Measurements from ENCODE around the gene KRT17. TPM values are rescaled to one million over a fixed set of nuclear protein-coding genes. Genes with fewer than 3 reads are reported as not detected.

KRT17 gene
- total and polyA plus RNA-seq, 10 of the 15 experiments (the other 5 are each of a cell fraction or from before 2014, with no cell fraction given), result 0.47 to 30.0 (median 2.5) TPM

DNA sequence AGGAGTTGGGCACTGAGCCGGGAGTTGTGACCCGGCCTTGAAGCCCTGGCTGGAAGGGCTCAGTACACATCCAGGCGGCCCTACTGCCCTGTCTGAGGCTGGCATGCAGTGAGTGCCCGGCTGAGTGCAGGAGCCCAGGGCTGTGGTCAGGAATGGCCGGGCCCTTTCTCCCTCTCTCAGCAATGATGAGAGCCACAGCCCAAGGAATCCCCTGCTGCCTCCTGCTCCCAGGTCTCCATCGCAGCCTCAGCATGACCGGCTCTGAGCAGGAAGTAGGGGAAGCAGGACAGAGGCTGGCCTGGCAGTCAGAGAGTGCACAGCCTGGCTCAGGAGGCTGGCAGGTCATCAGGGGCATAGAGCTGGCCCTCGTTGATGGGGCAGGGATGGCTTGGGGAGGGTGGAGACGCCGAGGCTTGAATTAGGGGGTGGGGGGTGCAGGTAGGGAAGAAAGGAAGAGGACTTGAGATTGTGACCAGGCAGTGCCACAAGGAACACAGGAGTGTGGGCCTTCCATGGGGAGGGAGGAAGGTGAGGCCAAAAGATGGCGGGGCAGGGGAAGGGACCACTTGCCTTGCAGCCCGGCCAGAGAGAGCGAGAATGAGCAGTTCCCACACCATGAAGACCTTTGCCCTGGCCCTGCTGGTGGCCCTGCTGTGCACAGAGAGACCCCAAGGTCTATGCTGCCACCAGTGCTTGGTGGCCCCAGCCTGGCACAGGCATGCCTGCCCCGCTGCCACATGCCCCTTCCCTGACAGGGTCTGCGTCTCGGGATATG lies 32.1 kb upstream of the KRT17 start:
- FAIRE-seq (no peak), DNase-seq (ENCODE audit: low read depth, low spot score) (no peak), ATAC-seq (no peak; the same call in 1 of the 3 replicates)
- Histone ChIP-seq H3K4me1 (ENCODE audit: control insufficient read depth, insufficient read depth, low read length) (no peaks in the 10 kb centered on the region; the same call in 1 of the 2 replicates), H3K4me2 (ENCODE audit: control insufficient read depth, insufficient read depth) (no peak overlapping the region), H3K4me3 (no peak overlapping the region), H3K9me3 (replicated peaks; ENCODE audit: control insufficient read depth, insufficient read depth, low read length) (no peaks in the 10 kb centered on the region), H3K79me2 (ENCODE audit: control insufficient read depth, insufficient read depth, low read length) (no peaks in the 10 kb centered on the region), H3K27me3 (replicated peaks in 1 of 2; ENCODE audit: control insufficient read depth in 2 of 2, insufficient read depth in 2 of 2, low read length in 1 of 2) (no peaks in the 10 kb centered on the region; a peak in 1 of 4 replicates), H3K27ac (ENCODE audit: control insufficient read depth, insufficient read depth) (no peak overlapping the region), H2AFZ (ENCODE audit: control insufficient read depth, low read depth, low read length) (no peak overlapping the region), H3K9ac (ENCODE audit: control insufficient read depth, insufficient read depth, low read length) (no peak overlapping the region), H4K20me1 (ENCODE audit: control insufficient read depth, insufficient read depth) (no peaks in the 10 kb centered on the region), H3K36me3 (ENCODE audit: control insufficient read depth in 2 of 2, insufficient read depth in 2 of 2, low read length in 1 of 2) (no peaks in the 10 kb centered on the region)
- BruUV-seq (replicated peaks), result no TSS peak
- SMC1A ChIA-PET (ENCODE audit: uncharacterized antibody, unreplicated experiment), result no interaction called here
- TF ChIP-seq YY1 (IDR thresholded peaks at IDR 0.05; ENCODE audit: low read depth, low read length) (no peak), POLR2AphosphoS2 (IDR thresholded peaks at IDR 0.05; ENCODE audit: low read depth, low read length) (no peak), RAD21 (IDR thresholded peaks at IDR 0.05; ENCODE audit: insufficient read depth, low read depth, low read length) (no peak), BCL11A (IDR thresholded peaks at IDR 0.05; ENCODE audit: low read depth, low read length) (no peak)
- TF ChIP-seq, protein P1, sequence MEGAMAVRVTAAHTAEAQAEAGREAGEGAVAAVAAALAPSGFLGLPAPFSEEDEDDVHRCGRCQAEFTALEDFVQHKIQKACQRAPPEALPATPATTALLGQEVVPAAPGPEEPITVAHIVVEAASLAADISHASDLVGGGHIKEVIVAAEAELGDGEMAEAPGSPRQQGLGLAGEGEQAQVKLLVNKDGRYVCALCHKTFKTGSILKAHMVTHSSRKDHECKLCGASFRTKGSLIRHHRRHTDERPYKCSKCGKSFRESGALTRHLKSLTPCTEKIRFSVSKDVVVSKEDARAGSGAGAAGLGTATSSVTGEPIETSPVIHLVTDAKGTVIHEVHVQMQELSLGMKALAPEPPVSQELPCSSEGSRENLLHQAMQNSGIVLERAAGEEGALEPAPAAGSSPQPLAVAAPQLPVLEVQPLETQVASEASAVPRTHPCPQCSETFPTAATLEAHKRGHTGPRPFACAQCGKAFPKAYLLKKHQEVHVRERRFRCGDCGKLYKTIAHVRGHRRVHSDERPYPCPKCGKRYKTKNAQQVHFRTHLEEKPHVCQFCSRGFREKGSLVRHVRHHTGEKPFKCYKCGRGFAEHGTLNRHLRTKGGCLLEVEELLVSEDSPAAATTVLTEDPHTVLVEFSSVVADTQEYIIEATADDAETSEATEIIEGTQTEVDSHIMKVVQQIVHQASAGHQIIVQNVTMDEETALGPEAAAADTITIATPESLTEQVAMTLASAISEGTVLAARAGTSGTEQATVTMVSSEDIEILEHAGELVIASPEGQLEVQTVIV (IDR thresholded peaks at IDR 0.05; ENCODE audit: borderline replicate concordance, partially characterized antibody), result no peak
- TF ChIP-seq, protein P2, sequence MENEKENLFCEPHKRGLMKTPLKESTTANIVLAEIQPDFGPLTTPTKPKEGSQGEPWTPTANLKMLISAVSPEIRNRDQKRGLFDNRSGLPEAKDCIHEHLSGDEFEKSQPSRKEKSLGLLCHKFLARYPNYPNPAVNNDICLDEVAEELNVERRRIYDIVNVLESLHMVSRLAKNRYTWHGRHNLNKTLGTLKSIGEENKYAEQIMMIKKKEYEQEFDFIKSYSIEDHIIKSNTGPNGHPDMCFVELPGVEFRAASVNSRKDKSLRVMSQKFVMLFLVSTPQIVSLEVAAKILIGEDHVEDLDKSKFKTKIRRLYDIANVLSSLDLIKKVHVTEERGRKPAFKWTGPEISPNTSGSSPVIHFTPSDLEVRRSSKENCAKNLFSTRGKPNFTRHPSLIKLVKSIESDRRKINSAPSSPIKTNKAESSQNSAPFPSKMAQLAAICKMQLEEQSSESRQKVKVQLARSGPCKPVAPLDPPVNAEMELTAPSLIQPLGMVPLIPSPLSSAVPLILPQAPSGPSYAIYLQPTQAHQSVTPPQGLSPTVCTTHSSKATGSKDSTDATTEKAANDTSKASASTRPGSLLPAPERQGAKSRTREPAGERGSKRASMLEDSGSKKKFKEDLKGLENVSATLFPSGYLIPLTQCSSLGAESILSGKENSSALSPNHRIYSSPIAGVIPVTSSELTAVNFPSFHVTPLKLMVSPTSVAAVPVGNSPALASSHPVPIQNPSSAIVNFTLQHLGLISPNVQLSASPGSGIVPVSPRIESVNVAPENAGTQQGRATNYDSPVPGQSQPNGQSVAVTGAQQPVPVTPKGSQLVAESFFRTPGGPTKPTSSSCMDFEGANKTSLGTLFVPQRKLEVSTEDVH (IDR thresholded peaks at IDR 0.05; ENCODE audit: low read depth, partially characterized antibody), result no peak
- TF ChIP-seq, protein P3, sequence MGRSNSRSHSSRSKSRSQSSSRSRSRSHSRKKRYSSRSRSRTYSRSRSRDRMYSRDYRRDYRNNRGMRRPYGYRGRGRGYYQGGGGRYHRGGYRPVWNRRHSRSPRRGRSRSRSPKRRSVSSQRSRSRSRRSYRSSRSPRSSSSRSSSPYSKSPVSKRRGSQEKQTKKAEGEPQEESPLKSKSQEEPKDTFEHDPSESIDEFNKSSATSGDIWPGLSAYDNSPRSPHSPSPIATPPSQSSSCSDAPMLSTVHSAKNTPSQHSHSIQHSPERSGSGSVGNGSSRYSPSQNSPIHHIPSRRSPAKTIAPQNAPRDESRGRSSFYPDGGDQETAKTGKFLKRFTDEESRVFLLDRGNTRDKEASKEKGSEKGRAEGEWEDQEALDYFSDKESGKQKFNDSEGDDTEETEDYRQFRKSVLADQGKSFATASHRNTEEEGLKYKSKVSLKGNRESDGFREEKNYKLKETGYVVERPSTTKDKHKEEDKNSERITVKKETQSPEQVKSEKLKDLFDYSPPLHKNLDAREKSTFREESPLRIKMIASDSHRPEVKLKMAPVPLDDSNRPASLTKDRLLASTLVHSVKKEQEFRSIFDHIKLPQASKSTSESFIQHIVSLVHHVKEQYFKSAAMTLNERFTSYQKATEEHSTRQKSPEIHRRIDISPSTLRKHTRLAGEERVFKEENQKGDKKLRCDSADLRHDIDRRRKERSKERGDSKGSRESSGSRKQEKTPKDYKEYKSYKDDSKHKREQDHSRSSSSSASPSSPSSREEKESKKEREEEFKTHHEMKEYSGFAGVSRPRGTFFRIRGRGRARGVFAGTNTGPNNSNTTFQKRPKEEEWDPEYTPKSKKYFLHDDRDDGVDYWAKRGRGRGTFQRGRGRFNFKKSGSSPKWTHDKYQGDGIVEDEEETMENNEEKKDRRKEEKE (IDR thresholded peaks at IDR 0.05), result no peak
- TF ChIP-seq, protein P4, sequence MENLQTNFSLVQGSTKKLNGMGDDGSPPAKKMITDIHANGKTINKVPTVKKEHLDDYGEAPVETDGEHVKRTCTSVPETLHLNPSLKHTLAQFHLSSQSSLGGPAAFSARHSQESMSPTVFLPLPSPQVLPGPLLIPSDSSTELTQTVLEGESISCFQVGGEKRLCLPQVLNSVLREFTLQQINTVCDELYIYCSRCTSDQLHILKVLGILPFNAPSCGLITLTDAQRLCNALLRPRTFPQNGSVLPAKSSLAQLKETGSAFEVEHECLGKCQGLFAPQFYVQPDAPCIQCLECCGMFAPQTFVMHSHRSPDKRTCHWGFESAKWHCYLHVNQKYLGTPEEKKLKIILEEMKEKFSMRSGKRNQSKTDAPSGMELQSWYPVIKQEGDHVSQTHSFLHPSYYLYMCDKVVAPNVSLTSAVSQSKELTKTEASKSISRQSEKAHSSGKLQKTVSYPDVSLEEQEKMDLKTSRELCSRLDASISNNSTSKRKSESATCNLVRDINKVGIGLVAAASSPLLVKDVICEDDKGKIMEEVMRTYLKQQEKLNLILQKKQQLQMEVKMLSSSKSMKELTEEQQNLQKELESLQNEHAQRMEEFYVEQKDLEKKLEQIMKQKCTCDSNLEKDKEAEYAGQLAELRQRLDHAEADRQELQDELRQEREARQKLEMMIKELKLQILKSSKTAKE (IDR thresholded peaks at IDR 0.05; ENCODE audit: low read depth, poor library complexity, severe bottlenecking), result no peak
- RAD21 ChIA-PET (ENCODE audit: unreplicated experiment), result no interaction called here
- intact Hi-C loops (cut with micrococcal nuclease; ENCODE audit: unreplicated experiment) (no loop called here), in situ Hi-C loops (cut with MboI) (no loop called here)
- CTCF ChIA-PET, result interaction anchor here (0.6 kb wide), 1 partner anchor 8 kb away, joined by 3 read pairs; no protein-coding TSS in a partner anchor
- WGBS (ENCODE audit: insufficient coverage, insufficient replicate concordance, low lambda C conversion rate, missing lambda C conversion rate), result 32% methylated on average over 14 of the region's 16 CpGs
- POLR2A ChIA-PET, result no interaction called here
